HL-60 (cell line): Measurements from ENCODE around the gene GPC1.

Experiments used
- CTCF ChIP-seq: IDR thresholded peaks from one replicate; pipeline ENCODE4 v1.5.1; 2011; ENCODE audit warnings: low read length, control low read depth, inconsistent platforms; ENCODE audit not compliant: insufficient read depth
- GABPA ChIP-seq: IDR thresholded peaks from 2 replicates; pipeline ENCODE4 v1.6.1; 2012; ENCODE audit warnings: low read depth
- POLR2AphosphoS5 ChIP-seq: IDR thresholded peaks from 2 replicates; pipeline ENCODE4 v1.6.1; 2012; ENCODE audit warnings: low read depth
- REST ChIP-seq: IDR thresholded peaks from 2 replicates; pipeline ENCODE4 v1.6.1; 2012; ENCODE audit warnings: low read depth; ENCODE audit not compliant: insufficient replicate concordance

GRCh38 chr2:240447331-240447730 is 11.9 kb downstream of the GPC1 start:
- TF ChIP-seq CTCF (no peak), GABPA (no peak), POLR2AphosphoS5 (no peak), REST (no peak)
